GM21360 (cell line): ENCODE results near the gene ZNF107.
"Not testable (repeated sequence)": the region's sequence is repeated elsewhere in the genome, so short reads cannot be mapped to it uniquely, and the experiment has no call there.

Source experiments
- ATAC-seq: cut with Tn5 transposase; IDR thresholded peaks from one replicate; pipeline ENCODE4 v1.9.1; 2021; ENCODE audit warnings: mild to moderate bottlenecking, moderate library complexity; ENCODE audit not compliant: unreplicated experiment

The ZNF107 gene

GRCh38 chr7:64729089-64729848 lies 63.3 kb downstream of the ZNF107 start:
- no peak for ATAC-seq

- ATAC-seq, result no peak
Observed at GRCh38 chr7:64733550-64734240, 67.8 kb downstream of the ZNF107 start.

- no peak for ATAC-seq
Observed at GRCh38 chr7:64736575-64736974, 70.6 kb downstream of the ZNF107 start.

GRCh38 chr7:64738403-64738802 lies 72.5 kb downstream of the ZNF107 start:
- not testable (repeated sequence) for ATAC-seq

- ATAC-seq, result not testable (repeated sequence)
Observed at GRCh38 chr7:64738953-64739352, 73.0 kb downstream of the ZNF107 start.

- ATAC-seq, result no peak
Observed at GRCh38 chr7:64744680-64745079, 78.7 kb downstream of the ZNF107 start.

DNA sequence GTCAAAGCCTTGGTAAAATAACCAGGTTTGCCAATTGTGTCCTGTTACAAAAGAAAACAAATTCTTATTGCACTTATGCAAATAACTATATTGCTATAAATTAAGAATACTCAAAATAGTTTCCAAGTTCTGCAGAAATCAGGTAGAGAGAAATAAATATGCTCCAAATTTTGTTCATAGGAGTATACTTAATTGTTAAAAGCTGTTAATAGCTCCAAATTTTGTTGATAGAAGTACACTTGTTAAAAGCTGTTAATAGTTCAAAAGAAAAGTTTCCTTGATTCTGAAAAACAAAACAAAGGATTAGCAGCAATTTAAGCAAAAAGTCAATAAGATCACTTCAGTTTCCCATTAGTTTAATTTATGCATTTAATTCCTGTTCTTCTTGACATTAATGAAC lies 81.9 kb downstream of the ZNF107 start:
- ATAC-seq, result no peak

DNA sequence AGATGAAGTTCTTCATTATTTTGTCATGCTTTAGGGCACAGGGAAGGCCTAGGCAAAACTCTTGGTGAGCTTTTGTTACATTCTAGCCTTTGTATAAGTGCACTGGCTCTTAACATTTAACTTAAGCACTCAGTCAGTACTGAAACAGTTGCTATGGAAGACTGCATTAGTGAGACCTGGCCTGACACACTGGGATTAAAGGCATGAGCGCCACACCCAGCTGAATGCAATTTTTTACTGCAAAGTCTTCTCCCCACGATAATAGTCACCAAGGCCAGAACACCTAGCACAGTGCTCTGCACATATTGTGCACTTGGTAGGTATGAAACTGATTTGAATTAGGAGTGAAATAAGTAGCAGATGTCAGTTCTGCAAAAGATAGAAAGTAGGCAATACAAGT lies 87.1 kb downstream of the ZNF107 start:
- no peak for ATAC-seq

DNA sequence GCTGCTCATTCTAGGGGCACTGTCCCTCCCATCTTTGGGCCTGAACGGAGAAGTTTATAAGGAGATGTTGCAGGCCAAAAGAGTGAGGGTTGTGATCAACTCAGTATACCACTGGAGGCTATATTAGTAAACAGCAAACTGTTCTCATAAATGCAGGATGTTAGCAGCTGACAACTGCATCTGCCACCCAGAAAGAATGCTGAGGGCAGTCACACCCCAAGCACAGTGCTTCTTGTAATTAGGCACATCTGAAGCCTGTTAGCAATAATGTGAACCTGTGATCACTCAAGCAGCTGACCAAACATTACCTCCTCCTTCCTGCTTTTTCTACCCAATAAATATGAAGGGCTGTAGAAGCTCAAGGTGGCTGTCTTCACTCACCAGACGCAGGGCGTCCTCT lies 89.9 kb downstream of the ZNF107 start:
- ATAC-seq, result no peak

GRCh38 chr7:64758151-64758550 lies 92.2 kb downstream of the ZNF107 start:
- no peak for ATAC-seq
